NCI-H748 (cell line): Measurements from ENCODE around the gene OSGEPL1.
"Not testable (repeated sequence)": the region's sequence is repeated elsewhere in the genome, so short reads cannot be mapped to it uniquely, and the experiment has no call there.

ENCODE experiments used
- DNase-seq: peaks from one replicate; lab custom pipeline; 2025; ENCODE audit not compliant: unreplicated experiment; lab: John Stamatoyannopoulos, UW

The OSGEPL1 gene

GRCh38 chr2:189751080-189751658 lies 11.4 kb downstream of the OSGEPL1 start:
- DNase-seq: peak; percentile 59

DNA sequence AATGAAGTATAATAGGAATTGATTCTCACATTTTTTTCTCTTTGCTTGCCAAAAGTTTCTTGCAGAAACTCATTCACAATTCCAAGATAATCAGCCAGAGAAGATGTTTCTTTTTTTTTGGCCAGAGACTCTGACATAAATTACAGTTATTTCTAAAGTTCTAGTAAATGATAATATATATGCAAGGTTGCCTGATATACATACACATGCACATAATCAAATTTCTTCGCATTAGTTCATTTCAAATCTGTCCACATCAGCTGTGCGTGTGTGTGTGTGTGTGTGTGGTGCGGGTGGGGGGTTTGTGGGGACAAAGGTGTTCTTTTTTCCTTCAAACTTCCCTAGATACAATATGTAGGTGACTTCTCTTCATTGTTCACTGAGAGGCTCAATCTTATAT lies 33.2 kb downstream of the OSGEPL1 start:
- DNase-seq: no peak

- DNase-seq: no peak
Measured at GRCh38 chr2:189726849-189727248, 35.7 kb downstream of the OSGEPL1 start.

DNA sequence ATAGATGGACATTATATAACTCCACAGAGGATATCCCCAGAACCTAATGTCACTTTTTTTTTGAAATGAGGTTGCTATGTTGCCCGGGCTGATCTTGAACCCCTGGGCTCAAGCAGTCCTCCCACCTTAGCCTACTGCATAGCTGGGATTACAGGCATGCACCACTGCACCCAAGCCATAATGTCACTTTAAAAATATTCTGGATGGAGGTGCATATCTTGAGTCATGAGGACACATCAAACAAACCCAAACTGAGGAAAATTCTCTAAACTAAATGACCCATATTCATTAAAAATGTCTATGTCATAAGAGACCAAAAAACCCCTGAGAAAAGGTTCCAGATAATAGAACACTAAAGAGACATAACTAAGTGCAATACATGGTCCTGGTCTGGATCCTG lies 36.3 kb downstream of the OSGEPL1 start:
- no peak for DNase-seq

DNA sequence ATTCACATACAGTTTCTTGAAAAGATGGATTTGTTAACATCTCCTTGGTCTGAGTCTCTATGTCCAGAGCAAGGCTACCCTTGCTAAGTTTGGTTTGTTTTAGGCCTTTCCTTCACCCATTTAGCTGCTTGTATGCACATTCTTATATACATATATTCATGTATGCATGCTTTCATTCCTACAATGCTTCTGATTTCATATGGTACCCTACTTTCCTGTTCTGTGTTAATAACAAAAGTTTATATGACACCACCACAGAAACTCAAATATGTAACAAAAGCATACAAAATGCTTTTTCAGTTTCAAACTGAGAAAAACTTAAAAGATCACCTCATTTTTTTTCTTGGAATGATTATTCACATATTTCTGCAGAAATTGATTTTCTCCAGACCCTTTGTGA lies 39.4 kb downstream of the OSGEPL1 start:
- DNase-seq: no peak

GRCh38 chr2:189719571-189719970 lies 43.0 kb downstream of the OSGEPL1 start:
- no peak for DNase-seq

DNA sequence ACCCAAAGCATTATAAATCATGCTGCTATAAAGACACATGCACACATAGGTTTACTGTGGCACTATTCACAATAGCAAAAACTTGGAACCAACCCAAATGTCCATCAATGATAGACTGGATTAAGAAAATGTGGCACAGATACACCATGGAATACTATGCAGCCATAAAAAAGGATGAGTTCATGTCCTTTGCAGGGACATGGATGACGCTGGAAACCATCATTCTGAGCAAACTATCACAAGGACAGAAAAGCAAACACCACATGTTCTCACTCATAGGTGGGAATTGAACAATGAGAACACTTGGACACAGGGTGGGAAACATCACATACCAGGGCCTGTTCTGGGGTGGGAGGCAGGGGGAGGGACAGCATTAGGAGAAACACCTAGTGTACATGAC lies 45.0 kb downstream of the OSGEPL1 start:
- not testable (repeated sequence) for DNase-seq

DNA sequence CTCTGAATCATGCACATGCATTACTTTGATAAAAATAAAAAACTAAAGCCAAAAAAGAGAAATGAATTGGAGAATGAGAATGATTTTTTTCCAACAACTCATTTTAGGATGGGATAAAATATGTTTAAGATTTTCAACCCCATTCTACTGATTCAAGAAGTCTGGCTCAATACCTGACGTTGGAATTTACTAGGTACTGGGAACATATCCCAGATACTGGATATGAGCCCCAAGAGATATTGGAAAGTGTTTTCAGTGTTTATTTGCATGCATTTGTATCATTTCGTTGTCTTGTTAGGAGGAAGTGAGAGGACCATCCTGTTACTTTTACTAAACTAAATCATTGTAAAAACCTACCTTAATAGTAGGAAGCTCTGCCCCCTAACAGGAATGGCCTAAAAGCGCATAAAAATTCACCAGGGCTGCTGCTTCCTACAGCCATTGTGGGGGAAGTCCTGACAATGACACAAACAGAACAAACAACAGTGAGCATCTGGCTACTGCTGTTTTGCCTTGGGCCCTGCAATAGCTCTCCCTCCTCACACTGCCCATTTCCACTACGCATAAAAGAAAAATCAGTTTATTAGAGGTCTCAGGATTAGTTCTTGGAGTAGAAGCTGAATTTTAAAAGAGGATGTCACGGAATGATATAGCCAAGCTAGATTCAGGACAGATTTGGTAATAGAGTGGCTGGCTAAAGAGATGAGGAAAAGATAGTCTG lies 52.9 kb downstream of the OSGEPL1 start:
- DNase-seq: no peak

GRCh38 chr2:189702071-189702470 lies 60.5 kb downstream of the OSGEPL1 start:
- no peak for DNase-seq

DNA sequence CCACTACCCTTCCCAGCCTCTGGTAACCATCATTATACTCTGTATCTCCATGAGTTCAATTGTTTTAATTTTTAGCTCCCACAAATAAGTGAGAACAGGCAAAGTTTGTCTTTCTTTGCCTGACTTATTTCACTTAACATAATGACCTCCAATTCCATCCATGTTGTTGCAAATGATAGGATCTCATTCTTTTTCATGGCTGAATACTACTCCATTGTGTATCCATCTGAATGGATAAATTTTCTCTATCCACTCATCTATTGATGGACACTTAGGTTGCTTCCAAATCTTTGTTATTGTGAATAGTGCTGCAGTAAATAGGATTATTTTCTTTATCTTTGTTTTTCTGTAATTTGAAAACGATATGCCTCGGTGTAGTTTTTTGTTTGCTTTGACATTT lies 61.9 kb downstream of the OSGEPL1 start:
- DNase-seq: no peak

GRCh38 chr2:189698020-189698887 lies 64.3 kb downstream of the OSGEPL1 start:
- DNase-seq: peak; percentile 40
